Mesenchymal stem cell (in vitro differentiated cells and primary cell): ENCODE data around the gene SLC35E4.

Source experiments
- DNase-seq: peaks from one replicate; pipeline ENCODE4 v3.0.0-alpha.2; 2013
- H2AFZ ChIP-seq: one replicate; pipeline ENCODE4 v1.6.1; 2013; ENCODE audit warnings: low read depth, mild to moderate bottlenecking, control low read depth, inconsistent platforms, low read length, moderate library complexity
- H2AK5ac ChIP-seq: 2 replicates; pipeline ENCODE4 v1.6.1; 2013; ENCODE audit warnings: low read length, moderate library complexity, mild to moderate bottlenecking, inconsistent platforms; ENCODE audit not compliant: severe bottlenecking
- H2BK120ac ChIP-seq: one replicate; pipeline ENCODE4 v1.6.1; 2013; ENCODE audit warnings: low read depth, mild to moderate bottlenecking, inconsistent platforms, low read length, moderate library complexity
- H2BK12ac ChIP-seq, 2 experiments: one replicate each; pipeline ENCODE4 v1.6.1; 2013; ENCODE audit warnings: inconsistent platforms in 2 of 2, low read length in 2 of 2, mild to moderate bottlenecking in 2 of 2, moderate library complexity in 2 of 2, control low read depth in 1 of 2
- H2BK15ac ChIP-seq: one replicate; pipeline ENCODE4 v1.6.1; 2013; ENCODE audit warnings: mild to moderate bottlenecking, low read depth, inconsistent platforms; ENCODE audit not compliant: poor library complexity, severe bottlenecking
- H2BK5ac ChIP-seq: 2 replicates; pipeline ENCODE4 v1.6.1; 2013; ENCODE audit warnings: low read depth, mild to moderate bottlenecking, low read length, control low read depth, inconsistent platforms; ENCODE audit not compliant: poor library complexity, severe bottlenecking
- H3K14ac ChIP-seq, 2 experiments: one replicate each; pipeline ENCODE4 v1.6.1; 2013; ENCODE audit warnings: inconsistent platforms in 2 of 2, low read length in 2 of 2, control low read depth in 1 of 2, mild to moderate bottlenecking in 1 of 2, moderate library complexity in 1 of 2
- H3K18ac ChIP-seq, 2 experiments: one replicate each; pipeline ENCODE4 v1.6.1; 2013; ENCODE audit warnings: inconsistent platforms in 2 of 2, low read length in 2 of 2, control low read depth in 1 of 2, low read depth in 1 of 2, mild to moderate bottlenecking in 1 of 2
- H3K23ac ChIP-seq, 2 experiments: one replicate each; pipeline ENCODE4 v1.6.1; 2013; ENCODE audit warnings: inconsistent platforms in 2 of 2, low read length in 2 of 2, mild to moderate bottlenecking in 2 of 2, moderate library complexity in 2 of 2, control low read depth in 1 of 2
- H3K27ac ChIP-seq: 2 replicates; pipeline ENCODE4 v1.5.1; 2013; ENCODE audit warnings: mild to moderate bottlenecking, moderate library complexity, low read length, control low read depth, inconsistent platforms; ENCODE audit not compliant: poor library complexity, severe bottlenecking
- H3K27me3 ChIP-seq, 2 experiments: 2 replicates each; pipeline versions ENCODE4 v1.6.1 to v1.7.0; 2013; ENCODE audit warnings: low read length in 2 of 2, mild to moderate bottlenecking in 2 of 2, moderate library complexity in 2 of 2, control low read depth in 1 of 2, inconsistent platforms in 1 of 2; ENCODE audit not compliant: control insufficient read depth in 1 of 2, insufficient read depth in 1 of 2
- H3K36me3 ChIP-seq, 2 experiments: 2 replicates each; pipeline versions ENCODE4 v1.6.1 to v1.7.0; 2013; ENCODE audit warnings: low read length in 2 of 2, control low read depth in 1 of 2, inconsistent platforms in 1 of 2, low read depth in 1 of 2, mild to moderate bottlenecking in 1 of 2; ENCODE audit not compliant: insufficient read depth in 2 of 2, control insufficient read depth in 1 of 2
- H3K4ac ChIP-seq, 2 experiments: one replicate each; pipeline ENCODE4 v1.6.1; 2013; ENCODE audit warnings: inconsistent platforms in 2 of 2, low read length in 2 of 2, mild to moderate bottlenecking in 2 of 2, moderate library complexity in 2 of 2, control low read depth in 1 of 2, low read depth in 1 of 2
- H3K4me1 ChIP-seq: 2 replicates; pipeline ENCODE4 v1.6.1; 2013; ENCODE audit warnings: low read depth, low read length, control low read depth; ENCODE audit not compliant: control insufficient read depth, insufficient read depth
- H3K4me2 ChIP-seq: 2 replicates; pipeline ENCODE4 v1.6.1; 2013; ENCODE audit warnings: low read length, mild to moderate bottlenecking, inconsistent platforms; ENCODE audit not compliant: poor library complexity, severe bottlenecking
- H3K4me3 ChIP-seq, 2 experiments: 2 replicates each; pipeline versions ENCODE4 v1.5.1 to v1.7.0; 2013; ENCODE audit warnings: low read length in 2 of 2, mild to moderate bottlenecking in 2 of 2, control low read depth in 1 of 2, low read depth in 1 of 2; ENCODE audit not compliant: insufficient read depth in 1 of 2
- H3K79me1 ChIP-seq: replicated peaks from 2 replicates; pipeline ENCODE4 v1.6.1; 2013; ENCODE audit warnings: mild to moderate bottlenecking, control low read depth, low read length, inconsistent platforms; ENCODE audit not compliant: poor library complexity, severe bottlenecking
- H3K9ac ChIP-seq: 2 replicates; pipeline ENCODE4 v1.7.0; 2013; ENCODE audit warnings: mild to moderate bottlenecking, low read length, moderate library complexity
- H3K9me3 ChIP-seq: 2 replicates; pipeline ENCODE4 v1.7.0; 2013; ENCODE audit warnings: mild to moderate bottlenecking, low read length; ENCODE audit not compliant: control insufficient read depth
- H4K8ac ChIP-seq: one replicate; pipeline ENCODE4 v1.6.1; 2013; ENCODE audit warnings: inconsistent platforms, mild to moderate bottlenecking, low read length, moderate library complexity
- H4K91ac ChIP-seq: one replicate; pipeline ENCODE4 v1.6.1; 2013; ENCODE audit warnings: mild to moderate bottlenecking, low read length, inconsistent platforms
- WGBS: methylation state at CpG from one replicate; pipeline ENCODE4 v1.1.7; 2013; ENCODE audit warnings: mixed read lengths; 5-methylcytosine and 5-hydroxymethylcytosine counted together

Gene SLC35E4

GRCh38 chr22:30607300-30607930, 28.2 kb upstream of the SLC35E4 start:
- WGBS = 85% methylated on average over 4 of the region's 7 CpGs
- no peak for DNase-seq
- H3K4me2 ChIP-seq = peak overlapping the region; percentile 93

GRCh38 chr22:30607939-30608338, 27.6 kb upstream of the SLC35E4 start:
- Histone ChIP-seq H2BK120ac (peak overlapping the region; percentile 50), H3K36me3 (peaks cover 0 to 6% of the 10 kb centered on the region in 2 experiments), H3K9ac (no peak overlapping the region), H3K9me3 (no peaks in the 10 kb centered on the region), H3K14ac (peak overlapping the region in 1 of 2 experiments; percentile 45), H3K27me3 (no peaks in the 10 kb centered on the region), H3K18ac (peak overlapping the region; percentile 52 to 73), H3K79me1 (peaks cover 1% of the 10 kb centered on the region), H4K8ac (peak overlapping the region; percentile 31), H4K91ac (peak overlapping the region; percentile 72), H3K23ac (no peak overlapping the region), H3K4me1 (peaks cover 28% of the 10 kb centered on the region), H2AK5ac (peak overlapping the region; percentile 79), H3K4me3 (no peak overlapping the region), H2BK15ac (peak overlapping the region; percentile 55), H3K4ac (peak overlapping the region in 1 of 2 experiments; percentile 5), H3K27ac (peak overlapping the region; percentile 31), H3K4me2 (peak overlapping the region; percentile 8), H2BK12ac (peak overlapping the region; percentile 67 to 87), H2BK5ac (no peak overlapping the region), H2AFZ (no peak overlapping the region)
- DNase-seq = no peak
- WGBS = 100% methylated on average over 7 of the region's 7 CpGs

More at GRCh38 chr22:30607300-30607930, 28.2 kb upstream of the SLC35E4 start:
- H3K23ac ChIP-seq = no peak overlapping the region
- peak overlapping the region; percentile 86 for H4K8ac ChIP-seq
- no peaks in the 10 kb centered on the region for H3K27me3 ChIP-seq
- peaks cover 0 to 6% of the 10 kb centered on the region in 2 experiments for H3K36me3 ChIP-seq
- H2BK15ac ChIP-seq = peak overlapping the region; percentile 55
- H2AK5ac ChIP-seq = peak overlapping the region; percentile 95
- peak overlapping the region; percentile 95 to 97 for H3K18ac ChIP-seq
- peak overlapping the region; percentile 50 for H2BK120ac ChIP-seq
- no peak overlapping the region for H2AFZ ChIP-seq
- peak overlapping the region; percentile 20 to 42 for H3K4ac ChIP-seq
- no peaks in the 10 kb centered on the region for H3K9me3 ChIP-seq
- peak overlapping the region; percentile 85 for H3K9ac ChIP-seq
- peak overlapping the region in 1 of 2 experiments; percentile 53 for H3K14ac ChIP-seq
- peaks cover 28% of the 10 kb centered on the region for H3K4me1 ChIP-seq
- peaks cover 1% of the 10 kb centered on the region for H3K79me1 ChIP-seq
- H2BK12ac ChIP-seq = peak overlapping the region; percentile 67 to 88
- H2BK5ac ChIP-seq = peak overlapping the region; percentile 39
- H3K4me3 ChIP-seq = peak overlapping the region in 1 of 2 experiments; percentile 82
- peak overlapping the region; percentile 93 for H4K91ac ChIP-seq
- H3K27ac ChIP-seq = peak overlapping the region; percentile 98

- peak overlapping the region; percentile 62 for H3K9ac ChIP-seq
- no peak overlapping the region for H3K23ac ChIP-seq
- H3K18ac ChIP-seq = peak overlapping the region; percentile 76 to 79
- peak overlapping the region; percentile 50 for H2BK120ac ChIP-seq
- H2AFZ ChIP-seq = no peak overlapping the region
- H3K4ac ChIP-seq = peak overlapping the region; percentile 41 to 64
- peaks cover 28% of the 10 kb centered on the region for H3K4me1 ChIP-seq
- peak overlapping the region; percentile 43 for H4K91ac ChIP-seq
- H3K79me1 ChIP-seq = peaks cover 1% of the 10 kb centered on the region
- peak overlapping the region; percentile 85 for H4K8ac ChIP-seq
- no peak overlapping the region for H2BK15ac ChIP-seq
- 45% methylated on average over 16 of the region's 17 CpGs for WGBS
- peak overlapping the region; percentile 80 for H3K27ac ChIP-seq
- H2BK12ac ChIP-seq = peak overlapping the region; percentile 81 to 87
- peak overlapping the region in 1 of 2 experiments; percentile 47 for H3K4me3 ChIP-seq
- H2BK5ac ChIP-seq = no peak overlapping the region
- H3K9me3 ChIP-seq = no peaks in the 10 kb centered on the region
- peak overlapping the region; percentile 10 for H2AK5ac ChIP-seq
- no peaks in the 10 kb centered on the region for H3K27me3 ChIP-seq
- DNase-seq = peak; percentile 94
- peak overlapping the region in 1 of 2 experiments; percentile 9 for H3K14ac ChIP-seq
- peaks cover 0 to 19% of the 10 kb centered on the region in 2 experiments for H3K36me3 ChIP-seq
- no peak overlapping the region for H3K4me2 ChIP-seq
Observed at GRCh38 chr22:30609260-30610185, 26.1 kb upstream of the SLC35E4 start.

- H2BK12ac ChIP-seq = peak overlapping the region; percentile 20 to 21
- no peak for DNase-seq
- H3K18ac ChIP-seq = peak overlapping the region in 1 of 2 experiments; percentile 38
- peaks cover 0 to 23% of the 10 kb centered on the region in 2 experiments for H3K36me3 ChIP-seq
- H3K27me3 ChIP-seq = no peaks in the 10 kb centered on the region
- H2BK5ac ChIP-seq = no peak overlapping the region
- WGBS = 85% methylated on average over 6 of the region's 7 CpGs
- no peak overlapping the region for H2AFZ ChIP-seq
- H3K23ac ChIP-seq = no peak overlapping the region
- no peak overlapping the region for H2BK120ac ChIP-seq
- no peak overlapping the region for H2BK15ac ChIP-seq
- H4K91ac ChIP-seq = peak overlapping the region; percentile 4
- peaks cover 1% of the 10 kb centered on the region for H3K79me1 ChIP-seq
- peaks cover 28% of the 10 kb centered on the region for H3K4me1 ChIP-seq
- H3K4ac ChIP-seq = no peak overlapping the region
- H3K14ac ChIP-seq = no peak overlapping the region
- no peak overlapping the region for H3K27ac ChIP-seq
- H3K9me3 ChIP-seq = no peaks in the 10 kb centered on the region
- no peak overlapping the region for H4K8ac ChIP-seq
- H2AK5ac ChIP-seq = peak overlapping the region; percentile 4
- no peak overlapping the region for H3K4me3 ChIP-seq
- H3K4me2 ChIP-seq = no peak overlapping the region
- H3K9ac ChIP-seq = no peak overlapping the region
Observed at GRCh38 chr22:30610299-30610698, 25.3 kb upstream of the SLC35E4 start.
